ENCODE data around the gene PLCL2. TPM values are rescaled to one million over a fixed set of nuclear protein-coding genes. Genes with fewer than 3 reads are reported as not detected.

The PLCL2 gene
- total and polyA plus RNA-seq, 2 experiments from 2014 or later: 1.6 to 9.7 TPM

- Histone ChIP-seq H2AFZ (no peak overlapping the region), H4K20me1 (replicated peaks; ENCODE audit: insufficient read depth) (no peaks in the 10 kb centered on the region), H3K27me3 (ENCODE audit: insufficient read depth) (no peaks in the 10 kb centered on the region), H3K9me2 (ENCODE audit: insufficient read depth) (peaks cover 6% of the 10 kb centered on the region; the same call in 1 of the 2 replicates), H3K79me2 (replicated peaks; ENCODE audit: insufficient read depth) (no peaks in the 10 kb centered on the region), H3K4me1 (ENCODE audit: insufficient read depth) (peaks cover 15% of the 10 kb centered on the region), H3K4me2 (no peak overlapping the region), H3K27ac (ENCODE audit: low read depth) (no peak overlapping the region), H3K36me3 (ENCODE audit: insufficient read depth) (no peaks in the 10 kb centered on the region), H3K4me3 (no peak overlapping the region), H3F3A (replicated peaks; ENCODE audit: low read depth) (peaks cover 7% of the 10 kb centered on the region; the same call in 1 of the 2 replicates)
- no peak for DNase-seq (ENCODE audit: low spot score)
- no peaks in the 10 kb centered on the region for H3K36me3 Mint-ChIP-seq (ENCODE audit: low read depth)
- TF ChIP-seq CREB1 (CRISPR knock-in tag; IDR thresholded peaks at IDR 0.05; ENCODE audit: low read depth) (no peak), POLR2AphosphoS5 (IDR thresholded peaks at IDR 0.05; ENCODE audit: low read depth) (no peak)
- H3K4me1 Mint-ChIP-seq: peaks cover 19% of the 10 kb centered on the region
- H3K9me3 Mint-ChIP-seq: no peaks in the 10 kb centered on the region
- no peak for ATAC-seq
- H3K27me3 Mint-ChIP-seq (ENCODE audit: insufficient read depth, low read depth, poor library complexity): peaks cover 1% of the 10 kb centered on the region
- H3K4me3 Mint-ChIP-seq: no peak overlapping the region
- H3K27ac Mint-ChIP-seq: no peak overlapping the region
Measured at GRCh38 chr3:16844222-16844621, 40.5 kb upstream of the PLCL2 start.

- H3K4me3 ChIP-seq: no peak overlapping the region
- no peak overlapping the region for H3K27ac ChIP-seq (ENCODE audit: low read depth)
- DNase-seq (ENCODE audit: low spot score): no peak
- H2AFZ ChIP-seq: no peak overlapping the region
- H3K4me2 ChIP-seq: no peak overlapping the region
- H3K9me2 ChIP-seq (ENCODE audit: insufficient read depth): peaks cover 6% of the 10 kb centered on the region; the same call in 1 of the 2 replicates
- peaks cover 1% of the 10 kb centered on the region for H3K27me3 Mint-ChIP-seq (ENCODE audit: insufficient read depth, low read depth, poor library complexity)
- no peaks in the 10 kb centered on the region for H3K9me3 Mint-ChIP-seq
- peaks cover 19% of the 10 kb centered on the region for H3K4me1 ChIP-seq (ENCODE audit: insufficient read depth)
- peaks cover 7% of the 10 kb centered on the region; the same call in 1 of the 2 replicates for H3F3A ChIP-seq (replicated peaks; ENCODE audit: low read depth)
- no peak overlapping the region for H3K4me3 Mint-ChIP-seq
- H3K4me1 Mint-ChIP-seq: peaks cover 17% of the 10 kb centered on the region
- H4K20me1 ChIP-seq (replicated peaks; ENCODE audit: insufficient read depth): no peaks in the 10 kb centered on the region
- no peaks in the 10 kb centered on the region for H3K36me3 Mint-ChIP-seq (ENCODE audit: low read depth)
- no peak overlapping the region for H3K27ac Mint-ChIP-seq
- ATAC-seq: no peak
- H3K36me3 ChIP-seq (ENCODE audit: insufficient read depth): no peaks in the 10 kb centered on the region
- no peaks in the 10 kb centered on the region for H3K79me2 ChIP-seq (replicated peaks; ENCODE audit: insufficient read depth)
- no peaks in the 10 kb centered on the region for H3K27me3 ChIP-seq (ENCODE audit: insufficient read depth)
- no peak for TF ChIP-seq EZH2phosphoT487 (IDR thresholded peaks at IDR 0.05; ENCODE audit: unreplicated experiment)
- TF ChIP-seq JUNB (IDR thresholded peaks at IDR 0.05; ENCODE audit: unreplicated experiment): no peak
- no peak for TF ChIP-seq CREB1 (CRISPR knock-in tag; IDR thresholded peaks at IDR 0.05; ENCODE audit: low read depth)
- TF ChIP-seq ZNF462 (CRISPR knock-in tag; IDR thresholded peaks at IDR 0.05): no peak
- no peak for TF ChIP-seq ZNF114 (CRISPR knock-in tag; IDR thresholded peaks at IDR 0.05)
- no peak for TF ChIP-seq POLR2AphosphoS5 (IDR thresholded peaks at IDR 0.05; ENCODE audit: low read depth)
- TF ChIP-seq, protein P1, sequence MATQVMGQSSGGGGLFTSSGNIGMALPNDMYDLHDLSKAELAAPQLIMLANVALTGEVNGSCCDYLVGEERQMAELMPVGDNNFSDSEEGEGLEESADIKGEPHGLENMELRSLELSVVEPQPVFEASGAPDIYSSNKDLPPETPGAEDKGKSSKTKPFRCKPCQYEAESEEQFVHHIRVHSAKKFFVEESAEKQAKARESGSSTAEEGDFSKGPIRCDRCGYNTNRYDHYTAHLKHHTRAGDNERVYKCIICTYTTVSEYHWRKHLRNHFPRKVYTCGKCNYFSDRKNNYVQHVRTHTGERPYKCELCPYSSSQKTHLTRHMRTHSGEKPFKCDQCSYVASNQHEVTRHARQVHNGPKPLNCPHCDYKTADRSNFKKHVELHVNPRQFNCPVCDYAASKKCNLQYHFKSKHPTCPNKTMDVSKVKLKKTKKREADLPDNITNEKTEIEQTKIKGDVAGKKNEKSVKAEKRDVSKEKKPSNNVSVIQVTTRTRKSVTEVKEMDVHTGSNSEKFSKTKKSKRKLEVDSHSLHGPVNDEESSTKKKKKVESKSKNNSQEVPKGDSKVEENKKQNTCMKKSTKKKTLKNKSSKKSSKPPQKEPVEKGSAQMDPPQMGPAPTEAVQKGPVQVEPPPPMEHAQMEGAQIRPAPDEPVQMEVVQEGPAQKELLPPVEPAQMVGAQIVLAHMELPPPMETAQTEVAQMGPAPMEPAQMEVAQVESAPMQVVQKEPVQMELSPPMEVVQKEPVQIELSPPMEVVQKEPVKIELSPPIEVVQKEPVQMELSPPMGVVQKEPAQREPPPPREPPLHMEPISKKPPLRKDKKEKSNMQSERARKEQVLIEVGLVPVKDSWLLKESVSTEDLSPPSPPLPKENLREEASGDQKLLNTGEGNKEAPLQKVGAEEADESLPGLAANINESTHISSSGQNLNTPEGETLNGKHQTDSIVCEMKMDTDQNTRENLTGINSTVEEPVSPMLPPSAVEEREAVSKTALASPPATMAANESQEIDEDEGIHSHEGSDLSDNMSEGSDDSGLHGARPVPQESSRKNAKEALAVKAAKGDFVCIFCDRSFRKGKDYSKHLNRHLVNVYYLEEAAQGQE (IDR thresholded peaks at IDR 0.05; ENCODE audit: unreplicated experiment): no peak
- no peak for TF ChIP-seq CTCF (conservative IDR thresholded peaks at IDR 0.05; ENCODE audit: low read depth in 2 of 2)
- TF ChIP-seq STAT1 (IDR thresholded peaks at IDR 0.05; ENCODE audit: unreplicated experiment): no peak
- TF ChIP-seq EZH2 (IDR thresholded peaks at IDR 0.05; ENCODE audit: low read depth, unreplicated experiment): no peak
- TF ChIP-seq NANOG (IDR thresholded peaks at IDR 0.05; ENCODE audit: borderline replicate concordance): no peak
Measured at GRCh38 chr3:16844791-16845190, 40.0 kb upstream of the PLCL2 start.

Measured in GM23338 (cell line).